HG03439 (cell line): ENCODE results near the gene LAMTOR3.
"Not testable (repeated sequence)": the region's sequence is repeated elsewhere in the genome, so short reads cannot be mapped to it uniquely, and the experiment has no call there.

Experiments used
- ATAC-seq: cut with Tn5 transposase; IDR thresholded peaks from one replicate; pipeline ENCODE4 v1.9.1; 2021; ENCODE audit warnings: mild to moderate bottlenecking, moderate library complexity; ENCODE audit not compliant: unreplicated experiment

LAMTOR3 gene

GRCh38 chr4:99832758-99833157 lies 61.5 kb downstream of the LAMTOR3 start:
- ATAC-seq: no peak

GRCh38 chr4:99832321-99832720 lies 61.9 kb downstream of the LAMTOR3 start:
- ATAC-seq: no peak

- ATAC-seq: not testable (repeated sequence)
Observed at GRCh38 chr4:99830051-99830450, 64.2 kb downstream of the LAMTOR3 start.

DNA sequence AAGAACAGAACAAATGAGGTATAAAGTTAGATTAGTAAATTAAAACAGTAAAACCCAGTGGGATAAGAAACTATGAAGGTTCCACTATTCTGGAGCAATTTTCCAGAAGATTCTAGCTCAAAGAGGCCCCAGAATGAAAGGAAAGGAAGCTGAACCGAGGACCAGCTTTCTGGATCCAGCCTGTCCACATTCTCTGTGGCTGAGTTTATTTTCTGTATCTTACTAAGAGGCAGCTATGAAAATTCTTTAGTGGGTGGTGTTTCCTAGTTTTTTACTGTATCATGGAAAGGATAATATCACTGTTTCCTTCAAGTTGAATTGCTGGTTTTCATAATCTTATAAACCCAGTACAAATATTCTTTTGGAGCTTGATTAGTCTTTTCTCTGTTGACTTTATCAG lies 65.8 kb downstream of the LAMTOR3 start:
- ATAC-seq: no peak
